Panc1 (cell line): Measurements from ENCODE around the gene ARHGAP25. TPM values are rescaled to one million over a fixed set of nuclear protein-coding genes. Genes with fewer than 3 reads are reported as not detected.

Source experiments
- ATAC-seq: fragments of 200-7000 bp; cut with Tn5 transposase; 2 replicates; pipeline ENCODE4 v1.9.1; 2020; ENCODE audit warnings: mild to moderate bottlenecking, moderate library complexity
- BruUV-seq: library from RNA; stranded (reverse); fragments of 400-500 nt; replicated peaks from 2 replicates; lab custom pipeline; 2021; lab: Mats Ljungman, UMichigan
- CTCF ChIA-PET: fragments of 300-600 bp; sonication (Branson Sonifier 250); formaldehyde crosslinking; loops from one replicate; lab custom pipeline; 2022; ENCODE audit warnings: antibody characterized with exemption; lab: Charles Lee
- POLR2A ChIA-PET: fragments of 300-600 bp; sonication (Branson Sonifier 250); formaldehyde crosslinking; loops from one replicate; lab custom pipeline; 2022; ENCODE audit warnings: antibody characterized with exemption; lab: Charles Lee
- DNase-seq: peaks from one replicate; pipeline ENCODE4 v3.0.0-alpha.2; 2010; ENCODE audit warnings: low read depth, low spot score
- H3K27ac ChIP-seq: 2 replicates; pipeline ENCODE4 v1.5.1; 2011; ENCODE audit warnings: mild to moderate bottlenecking, low read length, inconsistent platforms
- H3K27me3 ChIP-seq: fragments of 200-500 bp; sonication (Bioruptor generic); 2 replicates; pipeline ENCODE4 v1.6.0; 2014; ENCODE audit warnings: low read length, inconsistent platforms; ENCODE audit not compliant: control insufficient read depth, insufficient read depth
- H3K36me3 ChIP-seq: fragments of 200-500 bp; sonication (Bioruptor generic); 2 replicates; pipeline ENCODE4 v1.5.1; 2014; ENCODE audit warnings: inconsistent platforms, mild to moderate bottlenecking, low read length, moderate library complexity; ENCODE audit not compliant: control insufficient read depth, insufficient read depth
- H3K4me1 ChIP-seq: 2 replicates; pipeline ENCODE4 v1.5.1; 2011; ENCODE audit warnings: inconsistent platforms, mild to moderate bottlenecking, low read length, moderate library complexity; ENCODE audit not compliant: control insufficient read depth, insufficient read depth
- H3K4me3 ChIP-seq, 2 experiments: 2 replicates each; pipeline ENCODE4 v1.5.1; 2011 to 2012; ENCODE audit warnings: low read depth in 2 of 2, low read length in 2 of 2, mild to moderate bottlenecking in 2 of 2, inconsistent platforms in 1 of 2, moderate library complexity in 1 of 2
- H3K9me3 ChIP-seq: fragments of 200-500 bp; sonication (Bioruptor generic); 2 replicates; pipeline ENCODE4 v1.5.1; 2014; ENCODE audit warnings: low read depth, mild to moderate bottlenecking, inconsistent platforms, low read length, moderate library complexity; ENCODE audit not compliant: control insufficient read depth, insufficient read depth
- POLR2AphosphoS5 ChIP-seq: IDR thresholded peaks from 2 replicates; pipeline ENCODE4 v1.6.1; 2012; ENCODE audit warnings: mild to moderate bottlenecking, low read depth, low read length, moderate library complexity
- SIN3A ChIP-seq: IDR thresholded peaks from 2 replicates; pipeline ENCODE4 v1.6.1; 2012; ENCODE audit warnings: low read depth, mild to moderate bottlenecking, low read length, moderate library complexity, borderline replicate concordance; ENCODE audit not compliant: insufficient read depth
- TCF7L2 ChIP-seq: IDR thresholded peaks from 2 replicates; pipeline ENCODE4 v1.6.1; 2011; ENCODE audit warnings: mild to moderate bottlenecking, low read depth, low read length, inconsistent platforms
- in situ Hi-C: cut with HindIII; loops from 2 replicates; pipeline ENCODE4 v1.10.0; 2016; ENCODE audit warnings: low sequenced_read_pairs, low pct_unique_long_range_greater_than_20kb
- intact Hi-C: fragments of 100-400 bp; cut with micrococcal nuclease; formaldehyde crosslinking; loops from one replicate; pipeline ENCODE4 v1.10.0; 2022; ENCODE audit not compliant: unreplicated experiment
- total RNA-seq: library from RNA; stranded (reverse); gene quantifications from one replicate; pipeline ENCODE4 v1.2.1, GENCODE V29; 2021; ENCODE audit not compliant: unreplicated experiment
- TF ChIP-seq, protein P1 (sequence below), 2 experiments: IDR thresholded peaks; 2 replicates each; pipeline ENCODE4 v1.6.1; 2011 to 2012; ENCODE audit warnings: low read depth in 2 of 2, control low read depth in 1 of 2, low read length in 1 of 2, mild to moderate bottlenecking in 1 of 2, moderate library complexity in 1 of 2; ENCODE audit not compliant: insufficient read depth in 1 of 2
- TF ChIP-seq, protein P2 (sequence below): fragments of 450-650 bp; IDR thresholded peaks from 2 replicates; pipeline ENCODE4 v1.5.1; 2017; ENCODE audit warnings: mild to moderate bottlenecking

Gene ARHGAP25
- total RNA-seq, 1 experiment from 2014 or later = 0.49 TPM

DNA sequence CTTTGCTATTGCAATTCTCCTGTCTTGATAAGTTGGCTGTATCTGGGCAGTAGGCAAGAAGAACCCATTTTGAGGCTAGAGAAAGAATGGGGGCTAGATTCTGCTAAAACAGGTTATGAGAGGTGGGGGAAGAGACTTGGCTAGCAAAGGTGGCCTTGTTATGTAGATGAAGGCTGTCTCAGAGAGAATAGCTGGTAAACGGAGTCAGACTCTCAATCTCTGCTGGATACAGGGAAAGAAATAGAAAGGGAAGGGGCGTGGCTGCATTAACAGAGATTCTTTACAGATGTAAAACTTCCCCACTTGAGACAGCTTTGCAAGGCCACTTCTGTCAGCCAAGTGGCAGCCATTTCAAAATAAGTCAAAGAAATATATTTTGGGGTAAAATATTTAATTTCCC is 38.1 kb upstream of the ARHGAP25 start:
- Histone ChIP-seq H3K27ac (no peak overlapping the region), H3K36me3 (no peaks in the 10 kb centered on the region), H3K27me3 (peaks cover 4% of the 10 kb centered on the region; the same call in 1 of the 2 replicates), H3K4me3 (no peak overlapping the region), H3K9me3 (peaks cover 2% of the 10 kb centered on the region; the same call in 1 of the 2 replicates), H3K4me1 (no peaks in the 10 kb centered on the region)
- CTCF ChIA-PET = no interaction called here
- intact Hi-C loops (no loop called here), in situ Hi-C loops (no loop called here)
- DNase-seq (no peak), ATAC-seq (no peak)
- POLR2A ChIA-PET = no interaction called here
- BruUV-seq = no TSS peak
- TF ChIP-seq, protein P1, sequence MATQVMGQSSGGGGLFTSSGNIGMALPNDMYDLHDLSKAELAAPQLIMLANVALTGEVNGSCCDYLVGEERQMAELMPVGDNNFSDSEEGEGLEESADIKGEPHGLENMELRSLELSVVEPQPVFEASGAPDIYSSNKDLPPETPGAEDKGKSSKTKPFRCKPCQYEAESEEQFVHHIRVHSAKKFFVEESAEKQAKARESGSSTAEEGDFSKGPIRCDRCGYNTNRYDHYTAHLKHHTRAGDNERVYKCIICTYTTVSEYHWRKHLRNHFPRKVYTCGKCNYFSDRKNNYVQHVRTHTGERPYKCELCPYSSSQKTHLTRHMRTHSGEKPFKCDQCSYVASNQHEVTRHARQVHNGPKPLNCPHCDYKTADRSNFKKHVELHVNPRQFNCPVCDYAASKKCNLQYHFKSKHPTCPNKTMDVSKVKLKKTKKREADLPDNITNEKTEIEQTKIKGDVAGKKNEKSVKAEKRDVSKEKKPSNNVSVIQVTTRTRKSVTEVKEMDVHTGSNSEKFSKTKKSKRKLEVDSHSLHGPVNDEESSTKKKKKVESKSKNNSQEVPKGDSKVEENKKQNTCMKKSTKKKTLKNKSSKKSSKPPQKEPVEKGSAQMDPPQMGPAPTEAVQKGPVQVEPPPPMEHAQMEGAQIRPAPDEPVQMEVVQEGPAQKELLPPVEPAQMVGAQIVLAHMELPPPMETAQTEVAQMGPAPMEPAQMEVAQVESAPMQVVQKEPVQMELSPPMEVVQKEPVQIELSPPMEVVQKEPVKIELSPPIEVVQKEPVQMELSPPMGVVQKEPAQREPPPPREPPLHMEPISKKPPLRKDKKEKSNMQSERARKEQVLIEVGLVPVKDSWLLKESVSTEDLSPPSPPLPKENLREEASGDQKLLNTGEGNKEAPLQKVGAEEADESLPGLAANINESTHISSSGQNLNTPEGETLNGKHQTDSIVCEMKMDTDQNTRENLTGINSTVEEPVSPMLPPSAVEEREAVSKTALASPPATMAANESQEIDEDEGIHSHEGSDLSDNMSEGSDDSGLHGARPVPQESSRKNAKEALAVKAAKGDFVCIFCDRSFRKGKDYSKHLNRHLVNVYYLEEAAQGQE (IDR thresholded peaks at IDR 0.05; ENCODE audit: insufficient read depth in 1 of 2, low read depth in 2 of 2, low read length in 1 of 2) = no peak
- TF ChIP-seq POLR2AphosphoS5 = no peak
- TF ChIP-seq, protein P2, sequence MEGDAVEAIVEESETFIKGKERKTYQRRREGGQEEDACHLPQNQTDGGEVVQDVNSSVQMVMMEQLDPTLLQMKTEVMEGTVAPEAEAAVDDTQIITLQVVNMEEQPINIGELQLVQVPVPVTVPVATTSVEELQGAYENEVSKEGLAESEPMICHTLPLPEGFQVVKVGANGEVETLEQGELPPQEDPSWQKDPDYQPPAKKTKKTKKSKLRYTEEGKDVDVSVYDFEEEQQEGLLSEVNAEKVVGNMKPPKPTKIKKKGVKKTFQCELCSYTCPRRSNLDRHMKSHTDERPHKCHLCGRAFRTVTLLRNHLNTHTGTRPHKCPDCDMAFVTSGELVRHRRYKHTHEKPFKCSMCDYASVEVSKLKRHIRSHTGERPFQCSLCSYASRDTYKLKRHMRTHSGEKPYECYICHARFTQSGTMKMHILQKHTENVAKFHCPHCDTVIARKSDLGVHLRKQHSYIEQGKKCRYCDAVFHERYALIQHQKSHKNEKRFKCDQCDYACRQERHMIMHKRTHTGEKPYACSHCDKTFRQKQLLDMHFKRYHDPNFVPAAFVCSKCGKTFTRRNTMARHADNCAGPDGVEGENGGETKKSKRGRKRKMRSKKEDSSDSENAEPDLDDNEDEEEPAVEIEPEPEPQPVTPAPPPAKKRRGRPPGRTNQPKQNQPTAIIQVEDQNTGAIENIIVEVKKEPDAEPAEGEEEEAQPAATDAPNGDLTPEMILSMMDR = no peak
- no peak for TF ChIP-seq TCF7L2
- TF ChIP-seq SIN3A = no peak

DNA sequence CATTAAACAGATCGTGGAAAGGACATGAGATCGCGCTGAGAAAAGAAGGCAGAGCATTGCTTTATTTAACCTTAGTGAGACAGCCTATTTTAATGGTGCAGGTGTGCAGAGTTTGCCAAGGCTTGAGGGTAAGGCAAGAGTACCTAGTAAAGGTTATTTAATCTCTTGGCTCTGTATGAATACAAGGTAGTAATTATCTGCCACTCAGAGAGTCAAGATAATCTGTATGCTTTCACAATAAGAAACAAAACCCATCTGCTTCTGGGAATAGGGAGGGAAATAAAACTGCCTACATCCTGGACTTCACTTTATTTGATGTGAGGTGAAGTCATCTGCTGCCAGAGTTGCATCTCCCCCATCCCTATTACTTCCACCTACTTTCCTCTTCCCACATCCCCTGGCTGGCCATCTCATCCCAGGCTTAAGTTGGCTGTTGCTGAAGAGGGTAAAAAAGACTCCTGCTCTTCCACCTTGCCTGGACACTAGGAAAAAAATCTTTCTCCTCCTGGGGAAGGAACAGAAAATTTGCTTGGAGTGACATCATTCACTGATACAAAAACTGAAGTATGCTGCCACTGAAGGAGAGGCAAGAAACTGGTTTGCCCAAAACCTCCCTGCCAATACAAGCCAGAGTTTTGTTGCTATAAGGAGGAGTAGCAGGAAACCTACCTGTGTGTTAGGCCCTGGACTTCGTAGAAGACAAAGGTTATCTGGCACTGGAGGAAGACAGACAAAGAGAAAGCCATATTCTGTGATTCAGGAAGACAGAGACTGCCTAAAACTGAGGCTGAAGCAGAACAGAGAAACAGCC is 35.8 kb upstream of the ARHGAP25 start:
- intact Hi-C loops = no loop called here
- Histone ChIP-seq H3K4me3 (no peak overlapping the region), H3K27ac (no peak overlapping the region), H3K4me1 (no peaks in the 10 kb centered on the region), H3K9me3 (peaks cover 2% of the 10 kb centered on the region; the same call in 1 of the 2 replicates), H3K27me3 (peaks cover 4% of the 10 kb centered on the region; the same call in 1 of the 2 replicates), H3K36me3 (no peaks in the 10 kb centered on the region)
- ChIA-PET CTCF (no interaction called here), POLR2A (no interaction called here)
- ATAC-seq (no peak), DNase-seq (no peak)
- in situ Hi-C loops = no loop called here
- no TSS peak for BruUV-seq
- TF ChIP-seq TCF7L2 (no peak), POLR2AphosphoS5 (no peak), SIN3A (no peak)
- TF ChIP-seq, protein P2 = no peak
- TF ChIP-seq, protein P1 (IDR thresholded peaks at IDR 0.05; ENCODE audit: insufficient read depth in 1 of 2, low read depth in 2 of 2, low read length in 1 of 2) = no peak
